ENCODE data around the gene GTF2A1.

GRCh38 chr14:81219759-81220579, 790 bp downstream of the GTF2A1 start:
- TF ChIP-seq JUND (IDR thresholded peaks at IDR 0.05) (no peak), REST (IDR thresholded peaks at IDR 0.05; ENCODE audit: low read depth, low read length) (no peak), CTCF (IDR thresholded peaks at IDR 0.05) (no peak), RAD21 (IDR thresholded peaks at IDR 0.05; ENCODE audit: low read length) (no peak)

Data from SK-N-SH (cell line).